Inferior parietal cortex (tissue), 1 donor: ENCODE results near the gene CELF4.
"Not testable (repeated sequence)": the region's sequence is repeated elsewhere in the genome, so short reads cannot be mapped to it uniquely, and the experiment has no call there.

Experiments
- DNase-seq: peaks from one replicate; pipeline ENCODE4 v3.0.0-alpha.2; 2016; ENCODE audit errors: extremely low spot score

Gene CELF4

DNA sequence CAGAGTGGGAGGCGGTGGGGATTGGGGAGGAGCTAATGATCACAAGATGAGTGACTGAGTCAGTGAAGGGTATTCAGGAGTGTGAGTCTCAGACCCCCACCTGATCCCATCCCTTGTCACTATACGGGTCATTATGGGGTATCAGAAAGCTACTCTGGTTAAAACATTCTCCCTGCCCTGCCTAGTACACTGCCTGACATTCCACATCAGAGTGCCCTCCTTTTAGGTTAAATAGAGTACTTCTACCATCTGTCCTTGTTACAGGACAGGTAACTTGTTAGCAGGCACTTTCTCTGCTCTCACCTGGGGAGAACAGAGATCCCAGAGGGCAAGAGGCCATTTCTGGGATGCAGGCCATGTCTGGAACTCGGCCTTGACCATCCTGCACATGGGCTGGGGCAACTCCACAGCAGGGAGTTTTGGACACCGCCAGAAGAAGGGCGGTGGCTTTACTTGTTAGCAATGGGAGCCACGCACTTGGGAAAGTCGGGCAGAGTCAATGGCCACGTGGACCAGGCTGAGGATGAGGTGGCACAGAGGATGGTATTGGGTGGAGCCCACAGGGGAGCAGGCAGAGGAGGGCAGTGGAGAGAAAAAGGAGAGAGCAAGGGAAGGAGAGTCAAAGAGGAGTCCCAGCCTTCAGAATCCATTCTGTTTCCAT lies 98.5 kb downstream of the CELF4 start:
- DNase-seq, result no peak

DNA sequence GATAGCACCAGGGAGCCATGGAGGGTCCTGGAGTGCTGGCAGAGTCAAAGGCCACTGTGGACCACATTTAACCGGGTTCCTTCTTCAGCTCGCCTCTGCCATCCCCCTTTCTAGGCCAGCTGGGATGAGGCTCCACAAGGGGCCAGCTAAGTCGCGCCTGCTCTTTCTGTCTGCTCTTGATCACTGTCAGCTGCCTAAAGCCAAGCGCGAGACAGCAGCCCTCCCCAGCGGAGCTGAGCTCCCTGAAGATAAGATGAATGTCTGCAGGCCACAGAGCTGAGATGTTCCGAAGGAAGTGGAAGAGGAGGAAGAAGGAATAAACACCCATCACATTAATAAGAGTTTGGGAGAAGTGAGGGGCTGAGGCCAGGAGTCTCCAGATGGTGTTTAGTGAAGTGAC lies 99.6 kb downstream of the CELF4 start:
- no peak for DNase-seq

DNA sequence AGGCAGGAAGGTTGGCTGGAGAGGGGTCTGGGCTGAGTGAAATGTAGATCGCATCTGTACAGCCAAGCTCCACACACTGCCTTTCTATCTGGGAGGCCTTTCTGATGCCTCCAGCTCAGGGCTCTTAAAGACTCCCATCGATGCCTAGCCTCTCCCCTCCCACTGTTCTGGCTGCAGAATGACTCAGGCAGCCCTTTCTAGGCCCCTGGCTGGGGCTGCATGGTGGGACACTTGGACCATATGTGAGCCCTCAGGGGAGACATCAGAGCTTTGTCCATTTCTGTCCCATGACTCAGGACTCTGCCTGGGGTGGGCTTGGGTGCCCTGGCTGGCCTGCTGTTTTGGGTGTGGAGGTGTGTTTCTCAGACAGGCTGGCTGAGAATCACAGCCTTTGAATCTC lies 101.3 kb downstream of the CELF4 start:
- no peak for DNase-seq

DNA sequence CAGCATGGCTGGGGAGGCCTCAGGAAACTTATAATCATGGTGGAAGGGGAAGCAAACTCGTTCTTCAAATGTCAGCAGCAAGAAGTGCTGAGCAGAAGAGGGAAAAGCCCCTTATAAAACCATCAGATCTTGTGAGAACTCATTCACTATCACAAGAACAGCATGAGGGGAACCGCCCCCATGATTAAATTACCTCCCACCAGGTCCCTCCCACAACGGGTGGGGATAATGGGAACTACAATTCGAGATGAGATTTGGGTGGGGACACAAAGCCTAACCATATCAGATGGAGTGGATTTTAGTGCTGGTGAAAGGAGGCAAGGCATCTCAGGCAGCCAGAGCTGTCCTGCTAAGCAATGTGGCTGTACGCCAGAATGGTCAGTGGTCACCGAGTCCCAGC lies 104.3 kb downstream of the CELF4 start:
- not testable (repeated sequence) for DNase-seq

DNA sequence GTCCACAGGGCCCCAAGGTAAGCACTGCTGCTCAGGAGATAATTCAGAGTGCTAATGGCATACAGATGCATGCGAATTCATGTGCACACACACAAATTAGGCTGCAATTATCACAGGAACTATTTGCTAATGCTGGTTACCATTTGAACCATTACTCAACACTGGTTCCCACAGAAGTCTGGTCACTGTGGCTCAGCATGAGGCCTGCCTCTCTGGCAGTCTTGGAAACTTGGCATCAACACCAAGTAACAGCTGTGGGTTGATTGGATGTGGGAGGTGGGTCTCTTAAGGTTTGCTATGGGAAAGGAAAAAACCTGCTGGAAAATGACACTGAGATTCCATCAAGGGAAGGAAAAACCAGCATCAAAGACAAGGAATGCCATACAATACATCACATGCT lies 105.0 kb downstream of the CELF4 start:
- DNase-seq, result no peak

DNA sequence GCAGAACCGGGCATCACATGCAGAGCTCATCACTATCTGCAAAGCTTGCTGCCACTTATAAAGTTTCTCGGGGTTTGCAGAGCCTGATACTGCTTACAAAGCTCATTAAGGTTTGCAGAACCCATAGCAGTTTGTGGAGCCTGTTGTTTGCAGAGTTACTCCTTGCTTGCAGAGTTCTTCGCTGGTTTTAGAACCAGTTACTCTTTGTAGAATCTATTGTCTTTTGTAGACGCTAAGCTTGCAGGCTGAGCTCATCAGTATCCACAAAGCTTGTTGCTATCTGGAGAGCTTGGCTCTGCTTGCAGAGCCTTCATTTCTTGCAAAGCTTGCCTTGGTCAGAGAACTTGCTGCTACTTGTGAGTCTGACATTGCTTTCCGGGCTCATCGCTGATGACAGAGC lies 106.9 kb downstream of the CELF4 start:
- no peak for DNase-seq

DNA sequence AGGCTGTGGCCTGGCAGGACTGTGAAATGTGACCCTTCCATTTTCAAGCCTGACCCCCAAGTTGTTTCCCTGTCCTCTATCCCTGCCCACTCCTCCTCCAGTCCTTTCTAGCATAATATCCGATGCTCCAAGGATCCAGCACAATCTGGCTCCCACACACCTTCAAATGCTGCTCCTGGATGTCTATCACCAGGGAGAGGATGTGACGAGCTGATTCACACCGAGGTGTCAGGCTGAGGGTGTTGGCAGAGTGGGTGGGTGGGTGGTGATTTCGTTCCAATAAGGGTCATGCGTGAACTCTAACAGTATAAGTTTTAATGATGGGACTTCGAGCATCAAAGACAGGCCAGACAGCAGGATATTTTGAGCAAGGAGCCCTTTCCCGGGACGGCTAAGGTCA lies 107.8 kb downstream of the CELF4 start:
- DNase-seq, result no peak

DNA sequence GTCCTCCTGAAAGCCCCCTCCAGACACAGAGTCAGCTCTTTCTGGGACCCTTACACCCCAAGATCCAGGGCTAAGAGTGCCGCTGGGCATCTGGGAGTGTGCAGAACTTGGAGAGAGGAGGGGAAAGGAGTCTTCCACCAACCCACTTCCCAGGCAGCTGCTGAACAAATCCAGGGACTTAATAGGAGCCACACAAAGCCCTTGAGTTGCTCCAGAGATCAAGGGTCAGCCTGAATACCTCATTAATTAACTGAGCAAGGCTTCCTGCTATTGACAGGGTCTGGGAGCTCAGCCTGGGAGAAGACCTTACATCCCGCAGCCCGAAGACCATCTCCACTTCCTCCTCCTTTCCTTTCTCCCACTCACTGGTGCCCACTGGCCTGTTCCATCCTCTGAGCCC lies 108.3 kb downstream of the CELF4 start:
- DNase-seq, result no peak

DNA sequence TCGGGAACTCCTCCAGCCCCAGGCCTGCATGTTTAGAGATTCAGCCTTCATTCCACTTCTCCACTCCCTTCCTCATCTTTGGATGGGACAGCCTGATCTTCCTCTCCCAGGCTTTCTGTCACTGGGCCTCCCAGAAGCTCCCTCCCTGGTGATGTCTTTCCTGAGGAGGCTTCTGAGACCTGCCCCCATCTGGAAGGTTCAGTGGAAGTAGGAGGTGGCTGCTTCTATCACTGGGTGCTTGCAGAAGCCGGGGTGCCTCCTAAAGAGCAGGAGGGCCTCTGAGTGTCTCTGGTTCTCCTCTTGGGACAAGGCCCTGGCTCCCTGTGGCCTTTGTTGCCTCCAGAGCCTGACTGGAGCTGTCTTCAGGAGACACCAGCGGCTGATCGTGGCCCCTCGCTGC lies 108.7 kb downstream of the CELF4 start:
- no peak for DNase-seq

DNA sequence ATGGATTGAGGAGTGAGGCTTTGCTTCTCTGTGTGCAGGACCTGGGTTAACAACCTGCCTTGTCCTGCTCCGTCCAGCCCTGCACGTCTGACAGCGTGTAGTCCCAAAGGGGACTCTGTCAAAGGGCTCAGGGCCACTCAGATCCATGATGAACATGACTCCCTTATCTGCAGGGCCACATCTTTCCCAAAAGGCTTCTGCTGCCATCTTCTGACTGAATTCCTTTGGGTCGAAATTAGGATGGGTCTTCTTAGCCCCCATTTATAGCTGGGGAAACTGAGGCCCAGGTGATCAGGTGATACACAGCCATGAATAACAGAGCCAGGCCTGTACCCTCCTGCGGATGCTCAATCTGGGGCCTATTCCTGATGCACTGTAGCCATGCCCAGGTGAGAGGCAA lies 109.2 kb downstream of the CELF4 start:
- no peak for DNase-seq

DNA sequence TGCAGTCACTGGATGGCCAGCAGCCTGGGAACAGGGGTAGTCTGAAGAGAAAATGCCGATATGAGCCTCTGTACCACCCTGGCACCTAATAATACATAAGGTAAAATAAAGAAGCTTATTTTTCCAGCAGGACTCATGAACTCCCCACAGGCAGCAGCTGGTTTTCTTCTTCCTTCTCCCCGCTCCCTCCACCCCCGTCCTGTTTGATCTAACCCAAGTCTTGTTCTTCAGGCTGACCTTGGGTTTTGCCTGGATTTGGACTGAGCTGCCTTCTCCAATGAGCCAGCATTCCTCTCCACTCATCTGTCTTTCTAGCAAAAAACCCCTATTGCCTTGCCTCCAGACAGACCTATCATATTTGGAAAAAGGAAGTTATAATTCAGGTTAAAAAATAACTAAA lies 111.8 kb downstream of the CELF4 start:
- DNase-seq, result no peak

DNA sequence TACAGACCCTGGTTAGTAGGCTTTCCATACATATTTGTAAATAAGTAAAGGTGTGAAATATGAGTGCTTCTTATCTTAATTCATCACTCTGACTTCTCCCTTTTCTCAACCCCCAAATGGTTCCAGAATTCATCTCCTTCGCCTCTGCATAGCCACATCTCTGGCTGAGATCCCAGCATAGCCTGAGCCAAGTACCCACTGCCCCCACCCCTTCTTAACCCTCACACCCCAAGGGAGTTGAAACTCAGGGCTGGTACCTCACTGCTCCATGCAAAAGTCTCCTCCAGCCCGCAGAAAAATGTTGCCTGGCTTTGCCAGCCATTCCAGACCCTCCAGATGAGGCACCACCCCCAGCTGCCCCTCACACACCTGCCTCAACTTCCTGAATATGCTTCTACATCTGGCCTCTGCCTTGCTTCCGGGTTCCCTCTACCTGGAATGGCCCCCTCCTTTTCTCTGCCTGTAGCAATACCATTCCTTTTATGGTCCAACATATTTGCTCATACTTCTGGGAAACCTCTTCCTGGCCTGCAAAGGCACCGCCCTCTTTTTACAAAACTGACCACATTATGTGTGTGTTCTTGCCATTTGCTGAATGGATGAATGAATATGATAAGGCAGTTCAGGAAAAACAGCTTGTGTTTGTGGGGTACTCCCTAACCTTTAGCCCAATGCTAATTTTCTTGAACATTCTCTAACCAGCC lies 112.8 kb downstream of the CELF4 start:
- no peak for DNase-seq

DNA sequence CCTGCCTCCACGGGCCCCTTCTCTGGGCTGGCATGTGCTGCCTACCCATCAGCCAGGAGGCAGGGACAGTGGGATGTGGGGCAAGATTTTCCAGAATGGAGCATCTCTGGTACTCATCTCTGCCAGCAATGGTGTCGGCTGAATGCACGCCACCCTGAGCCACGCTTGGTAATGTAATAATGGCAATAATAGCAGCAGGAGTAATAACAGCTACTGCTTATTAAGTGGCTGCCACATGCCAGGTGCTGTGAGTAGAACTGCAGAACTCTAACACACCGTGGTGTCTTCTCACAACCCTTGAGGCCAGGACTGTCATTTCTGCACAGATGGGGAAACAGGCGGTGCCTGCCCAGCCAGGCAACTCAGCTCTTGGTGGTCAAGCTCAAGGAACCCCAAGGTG lies 113.6 kb downstream of the CELF4 start:
- no peak for DNase-seq

DNA sequence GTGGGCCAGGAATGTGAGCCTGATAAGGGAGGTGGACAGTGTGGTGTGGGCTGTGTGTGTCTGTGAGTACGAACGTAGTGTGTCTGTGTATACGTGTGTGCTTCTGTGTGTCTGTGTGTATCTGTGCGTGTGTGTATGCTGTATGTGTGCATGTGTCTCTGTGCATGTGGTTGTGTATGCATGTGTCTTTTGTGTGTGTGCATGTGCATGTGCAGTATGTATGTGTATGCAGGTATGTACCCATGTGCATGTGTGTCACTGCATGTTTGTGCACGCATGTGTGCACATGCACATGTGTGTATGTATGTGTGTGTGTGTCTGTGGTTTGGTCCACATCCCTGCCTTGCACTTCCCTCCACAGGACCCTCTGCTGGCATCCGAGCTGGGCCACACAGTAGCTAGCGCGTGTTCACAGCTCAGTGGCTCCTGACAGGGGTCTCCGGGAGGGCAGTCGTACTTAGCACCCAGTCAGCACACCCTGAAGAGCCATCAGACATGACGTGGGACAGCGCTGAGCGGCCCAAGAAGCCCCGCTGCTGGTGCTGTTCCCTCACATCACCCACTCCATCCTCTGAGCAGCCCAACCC lies 114.3 kb downstream of the CELF4 start:
- DNase-seq, result no peak

DNA sequence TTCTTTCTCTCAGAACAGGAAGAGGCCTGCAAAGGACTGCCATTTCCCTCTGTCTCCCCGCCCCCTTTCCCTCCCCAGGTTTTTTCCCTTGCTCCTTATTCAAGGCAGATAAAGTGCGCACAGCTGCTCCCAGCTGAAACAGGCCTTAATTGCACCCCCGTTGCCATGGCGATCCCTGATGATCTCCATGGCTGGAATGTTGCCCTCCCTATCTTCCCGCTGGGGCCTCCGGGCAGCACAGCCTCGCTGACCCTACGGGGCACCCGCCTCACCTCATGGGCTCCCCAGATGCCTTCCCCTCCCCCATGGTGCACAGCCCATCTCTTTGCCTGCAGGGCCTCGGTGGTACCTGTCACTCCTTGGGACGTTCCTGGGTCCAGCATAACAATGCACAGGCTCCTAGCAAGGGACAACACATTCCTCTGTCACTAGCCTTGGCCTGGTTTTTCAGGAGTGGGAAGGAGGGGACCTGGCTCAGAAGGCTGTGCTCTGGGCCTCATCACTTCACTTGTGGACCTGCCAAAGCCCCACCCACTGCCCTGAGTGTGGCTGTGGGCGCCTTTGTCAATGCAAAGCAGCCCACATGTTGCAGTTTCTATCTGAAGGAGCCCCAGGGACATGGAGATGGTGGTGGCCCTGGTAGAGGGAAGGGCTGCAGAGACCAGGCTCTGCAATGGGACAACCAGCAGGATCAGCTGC lies 115.0 kb downstream of the CELF4 start:
- DNase-seq, result no peak

DNA sequence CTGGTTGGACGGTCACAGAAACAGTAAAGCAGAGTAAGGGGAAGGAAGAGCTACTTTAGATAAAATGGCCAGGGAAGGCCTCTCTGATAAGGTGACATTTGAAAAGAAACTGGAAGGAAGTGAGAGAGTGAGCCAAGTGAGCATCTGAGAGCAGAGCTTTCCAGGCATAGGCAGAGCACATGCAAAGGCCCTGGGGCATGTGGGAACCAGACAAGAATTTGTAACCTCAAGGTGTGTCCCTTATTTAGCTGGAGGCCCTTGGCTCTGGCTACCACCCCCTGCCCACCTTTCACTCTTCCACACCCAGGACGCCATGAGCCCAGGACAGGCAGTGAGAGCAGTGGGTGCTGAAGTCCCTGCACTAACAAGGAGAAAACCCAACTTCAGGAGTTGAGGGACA lies 116.0 kb downstream of the CELF4 start:
- no peak for DNase-seq

DNA sequence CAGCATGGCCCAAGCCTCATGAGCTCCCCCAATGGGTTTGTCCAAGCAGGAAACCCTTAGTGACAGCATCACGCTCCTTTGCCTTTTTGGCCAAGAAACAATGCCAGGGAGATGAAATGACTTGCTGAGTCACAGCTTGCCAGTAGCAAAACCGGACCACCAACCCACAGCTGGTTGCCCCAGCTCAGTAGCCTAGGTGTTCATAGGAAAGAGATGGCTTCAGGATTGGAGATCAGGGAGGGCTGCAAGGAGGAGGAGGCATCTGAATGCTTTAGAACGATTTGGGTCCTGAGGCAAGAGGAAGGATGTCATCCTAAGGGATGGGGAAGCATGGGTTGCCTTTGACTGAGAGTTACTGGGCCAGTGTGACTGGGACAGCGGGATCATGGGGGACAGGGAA lies 116.7 kb downstream of the CELF4 start:
- DNase-seq, result no peak

DNA sequence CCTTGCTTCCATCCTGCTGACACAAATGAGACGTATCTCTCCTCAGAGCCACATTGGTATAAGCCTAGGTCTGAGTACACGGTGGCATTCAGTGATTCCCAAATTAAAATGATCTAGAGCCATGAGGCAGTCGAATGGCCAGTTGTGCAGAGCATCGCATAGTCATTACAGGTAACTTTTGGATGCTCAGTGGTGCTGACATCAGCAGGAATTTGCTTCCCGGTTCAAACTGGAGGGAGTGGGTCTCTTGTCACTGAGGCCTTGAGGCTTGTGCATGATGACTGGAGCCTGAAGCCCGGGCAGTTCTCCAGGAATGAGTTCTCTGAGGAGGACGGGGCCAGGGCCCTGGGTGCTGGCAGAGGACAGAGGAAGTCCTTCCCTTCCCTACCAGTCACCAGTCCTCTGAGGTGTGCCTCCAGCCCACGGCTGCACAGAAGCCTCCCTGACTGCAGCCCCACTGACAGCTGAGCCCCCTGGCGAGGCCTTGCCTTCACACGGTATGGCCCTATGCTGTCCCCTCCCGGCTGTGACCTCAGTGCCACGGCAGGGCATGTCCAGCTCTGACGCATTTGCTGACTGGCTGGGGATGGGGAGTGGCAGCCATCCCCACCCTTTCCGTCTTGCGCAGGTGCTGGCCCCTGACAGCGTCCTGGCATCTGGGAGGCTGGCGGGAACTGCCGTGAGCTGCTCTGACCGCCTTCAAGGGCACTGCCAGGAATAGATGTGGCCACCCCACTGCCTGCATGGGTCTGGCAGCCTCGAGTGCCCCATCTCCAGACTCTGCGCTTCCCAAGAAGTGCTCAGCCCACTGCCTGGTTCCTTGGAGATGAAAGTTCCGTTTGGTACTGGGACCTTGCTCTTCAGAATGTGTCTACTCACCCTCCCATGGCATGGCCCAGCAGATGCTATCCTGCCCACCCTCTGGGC lies 117.4 kb downstream of the CELF4 start:
- DNase-seq, result no peak

DNA sequence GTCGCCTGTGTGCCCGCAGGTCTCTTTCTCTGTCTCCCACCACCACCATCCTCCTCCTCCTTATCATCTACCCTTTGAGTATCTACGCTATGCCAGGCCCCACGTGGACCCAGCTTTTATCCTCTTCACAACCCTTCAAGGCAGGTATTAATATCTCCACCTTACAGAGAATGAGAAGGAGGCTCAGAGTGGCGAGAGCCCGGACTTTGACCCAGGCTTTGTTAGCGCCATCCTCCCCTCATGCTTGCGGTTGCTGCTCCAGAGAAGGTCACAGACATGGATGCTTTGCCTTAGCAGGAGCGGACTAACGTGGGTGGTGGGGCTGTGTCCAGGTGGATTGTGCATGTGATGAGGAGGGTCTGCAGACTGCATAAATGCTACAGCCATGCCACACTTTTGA lies 119.8 kb downstream of the CELF4 start:
- DNase-seq, result no peak

DNA sequence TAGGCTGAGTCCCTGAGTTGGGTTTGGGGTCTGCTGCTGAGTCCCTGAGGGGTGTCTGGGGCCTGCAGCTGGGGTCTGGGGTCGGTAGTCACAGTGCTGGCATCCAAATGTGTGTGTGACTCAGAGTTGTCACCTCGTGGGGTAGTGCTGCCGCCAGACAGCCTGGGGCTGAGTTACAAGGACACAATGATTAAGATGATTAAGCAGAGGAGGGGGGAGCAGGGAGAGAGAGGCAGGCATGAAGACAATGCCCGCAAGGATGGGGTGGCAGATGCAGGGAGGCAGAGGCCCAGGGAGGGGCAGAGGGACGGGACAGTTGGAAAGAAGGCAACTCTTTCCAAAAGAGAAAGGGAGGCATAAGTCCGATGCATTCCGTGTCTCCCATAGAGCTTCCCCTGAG lies 120.2 kb downstream of the CELF4 start:
- DNase-seq, result no peak

DNA sequence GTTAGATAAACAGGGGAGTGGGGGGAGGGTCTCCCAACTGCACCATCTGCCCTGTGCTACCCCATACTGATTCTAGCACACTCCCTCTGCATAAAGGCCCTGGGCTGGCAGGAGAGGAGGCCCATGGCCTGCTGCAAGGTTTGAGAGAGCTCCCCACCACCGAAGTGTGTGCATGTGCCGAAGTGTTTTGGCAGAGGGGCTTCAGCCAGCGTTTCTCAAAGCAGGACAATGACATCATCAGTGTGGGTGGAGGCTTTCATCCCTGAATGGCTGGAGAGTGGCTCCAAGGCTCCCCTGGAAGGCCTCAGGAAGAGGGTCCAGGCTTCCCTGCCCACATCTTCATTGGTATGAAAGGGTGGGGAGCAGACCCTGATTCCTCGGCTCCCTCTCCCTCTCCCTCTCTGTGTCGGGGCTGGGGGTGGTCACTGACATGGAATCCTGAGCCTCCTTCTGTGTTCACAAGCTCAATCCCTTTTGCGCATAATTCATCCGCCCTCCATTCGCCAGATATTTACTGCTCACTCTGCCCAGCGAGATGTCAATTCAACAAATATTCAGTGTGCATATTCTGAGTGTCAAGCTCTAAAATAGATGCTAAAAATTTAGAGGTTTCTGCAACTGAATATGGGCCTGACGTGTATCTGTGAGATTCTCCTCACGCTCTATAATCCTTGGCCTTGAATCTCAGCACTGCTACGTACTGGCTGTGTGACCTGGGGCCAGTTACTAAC lies 122.1 kb downstream of the CELF4 start:
- no peak for DNase-seq
